OCI-LY1 (cell line): Measurements from ENCODE around the gene PKDCC.

Experiments used
- H2AFZ ChIP-seq: fragments of 200-600 bp; sonication (generic), shearing (Covaris generic); 2 replicates; pipeline ENCODE4 v1.6.0; 2014; ENCODE audit warnings: antibody characterized with exemption, mild to moderate bottlenecking, low read length
- H3F3A ChIP-seq: fragments of 200-600 bp; sonication (generic), shearing (Covaris generic); 2 replicates; pipeline ENCODE4 v1.6.0; 2014; ENCODE audit warnings: mild to moderate bottlenecking, antibody characterized with exemption, low read length, moderate library complexity; ENCODE audit not compliant: insufficient read depth
- H3K27ac ChIP-seq: fragments of 200-600 bp; sonication (generic); 2 replicates; pipeline ENCODE4 v1.5.1; 2014; ENCODE audit warnings: low read length, mixed run types, mild to moderate bottlenecking, low read depth; ENCODE audit not compliant: poor library complexity, severe bottlenecking
- H3K27me3 ChIP-seq: fragments of 200-600 bp; sonication (generic); 2 replicates; pipeline ENCODE4 v1.6.0; 2014; ENCODE audit warnings: antibody characterized with exemption, mild to moderate bottlenecking, low read length, moderate library complexity; ENCODE audit not compliant: insufficient read depth
- H3K36me3 ChIP-seq: fragments of 200-600 bp; sonication (generic); 2 replicates; pipeline ENCODE4 v1.6.1; 2014; ENCODE audit warnings: mild to moderate bottlenecking, antibody characterized with exemption, low read length, moderate library complexity, mixed read lengths; ENCODE audit not compliant: insufficient read depth
- H3K4me1 ChIP-seq: fragments of 200-600 bp; sonication (generic); 2 replicates; pipeline ENCODE4 v1.5.1; 2014; ENCODE audit warnings: mild to moderate bottlenecking, low read length, moderate library complexity; ENCODE audit not compliant: insufficient read depth, severe bottlenecking
- H3K4me2 ChIP-seq: fragments of 200-600 bp; sonication (generic), shearing (Covaris generic); 2 replicates; pipeline ENCODE4 v1.6.1; 2014; ENCODE audit warnings: low read length
- H3K4me3 ChIP-seq: fragments of 200-600 bp; sonication (generic); 2 replicates; pipeline ENCODE4 v1.5.1; 2014; ENCODE audit warnings: low read length, low read depth, mild to moderate bottlenecking, mixed read lengths; ENCODE audit not compliant: poor library complexity, severe bottlenecking
- H3K79me2 ChIP-seq: fragments of 200-600 bp; shearing (Covaris generic); 2 replicates; pipeline ENCODE4 v1.6.1; 2016; ENCODE audit warnings: mixed run types, low read length, mixed read lengths; ENCODE audit not compliant: insufficient read depth
- H3K9ac ChIP-seq: fragments of 200-600 bp; sonication (generic), shearing (Covaris generic); 2 replicates; pipeline ENCODE4 v1.6.1; 2014; ENCODE audit warnings: mild to moderate bottlenecking, low read length, mixed read lengths
- H3K9me2 ChIP-seq: fragments of 200-600 bp; sonication (generic), shearing (Covaris generic); 2 replicates; pipeline ENCODE4 v1.6.1; 2014; ENCODE audit warnings: low read depth, mild to moderate bottlenecking, low read length, mixed read lengths
- H3K9me3 ChIP-seq: fragments of 200-600 bp; shearing (Covaris generic); 2 replicates; pipeline ENCODE4 v1.6.1; 2014; ENCODE audit warnings: low read length, mixed read lengths
- H4K20me1 ChIP-seq: fragments of 200-600 bp; sonication (generic), shearing (Covaris generic); 2 replicates; pipeline ENCODE4 v1.6.0; 2016; ENCODE audit warnings: mild to moderate bottlenecking, low read length; ENCODE audit not compliant: insufficient read depth
- EZH2 ChIP-seq: fragments of 200-600 bp; sonication (generic), shearing (Covaris generic); IDR thresholded peaks from 2 replicates; pipeline ENCODE4 v1.8.0; 2017; ENCODE audit warnings: borderline replicate concordance, mixed run types, mild to moderate bottlenecking, antibody characterized with exemption, low read length, moderate library complexity, mixed read lengths
- TF ChIP-seq, protein P1 (sequence below): fragments of 200-600 bp; sonication (generic), shearing (Covaris generic); IDR thresholded peaks from 2 replicates; pipeline ENCODE4 v1.5.1; 2017; ENCODE audit warnings: mild to moderate bottlenecking, antibody characterized with exemption, low read length, moderate library complexity, mixed read lengths

Gene PKDCC

DNA sequence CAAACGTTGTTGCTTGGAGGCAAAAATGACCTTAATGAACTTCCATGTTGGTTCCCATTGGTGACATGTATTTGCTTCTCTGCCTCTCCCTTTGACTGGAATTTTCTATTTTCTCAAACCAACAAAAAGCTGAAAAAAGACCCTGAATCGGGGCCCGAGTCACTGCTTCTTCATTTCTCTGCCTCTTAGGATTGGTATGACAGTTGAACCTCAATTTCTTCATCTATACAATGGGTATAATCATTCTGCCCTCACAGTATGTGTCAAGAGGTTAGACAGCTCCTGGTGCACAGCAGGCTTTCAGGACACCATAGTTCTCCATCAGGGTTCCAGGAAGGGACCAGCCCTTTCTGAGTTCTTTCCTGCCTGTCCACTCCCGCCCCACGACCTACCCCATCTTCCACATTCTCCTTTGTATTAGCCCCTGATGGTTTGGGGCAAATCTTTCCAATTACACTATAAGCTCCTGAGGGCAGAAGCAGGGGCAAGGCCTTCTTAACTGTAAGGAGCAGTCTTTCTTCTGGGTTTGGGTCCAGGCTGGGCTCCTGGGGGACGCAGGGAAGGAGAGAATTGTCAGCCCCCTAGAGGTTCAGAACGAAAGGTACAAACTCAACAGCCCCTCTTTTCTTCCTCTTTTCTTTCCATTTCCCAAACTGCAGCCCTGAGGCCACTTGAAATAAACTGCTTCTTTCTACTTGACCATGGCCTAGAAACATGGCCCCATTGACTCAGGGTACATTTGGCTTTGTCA lies 6.3 kb upstream of the PKDCC start:
- Histone ChIP-seq H3K9me2 (no peaks in the 10 kb centered on the region), H3K79me2 (no peaks in the 10 kb centered on the region), H3K27me3 (no peaks in the 10 kb centered on the region)

DNA sequence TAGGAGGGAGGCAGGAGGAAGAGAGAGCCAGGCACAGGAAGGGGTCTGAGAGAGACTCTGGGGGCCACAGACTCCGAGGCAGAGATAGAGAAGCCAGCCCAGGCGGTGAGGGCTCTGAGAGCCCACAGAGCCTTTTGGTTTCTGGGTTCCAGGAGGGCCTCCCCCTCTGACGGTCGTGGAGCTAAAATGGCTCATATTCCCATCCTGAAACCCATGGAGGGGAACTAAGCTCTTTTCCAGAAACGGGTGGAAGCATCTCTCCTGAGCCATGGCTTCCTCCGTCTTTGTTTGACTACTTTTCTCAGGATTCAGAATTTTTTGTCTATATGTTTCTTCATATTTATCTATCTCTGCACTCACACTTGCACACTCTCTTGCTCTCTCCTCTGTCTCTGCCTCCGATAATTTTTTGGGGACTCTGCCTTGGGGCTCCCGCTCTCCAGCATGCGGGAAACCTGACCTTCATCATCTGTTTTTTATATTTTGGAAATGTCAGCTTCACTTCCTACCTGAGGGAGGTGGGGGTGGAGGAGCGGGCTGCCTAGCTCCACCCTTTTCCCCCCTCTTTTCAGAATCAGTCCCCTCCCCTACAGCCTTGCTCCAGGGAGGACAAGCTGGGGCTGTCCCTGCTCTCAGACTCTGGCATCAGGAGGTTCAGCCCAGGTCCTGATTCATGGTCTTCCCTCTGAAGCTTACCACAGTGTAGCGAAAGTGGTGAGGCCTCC lies 5.0 kb upstream of the PKDCC start:
- no peaks in the 10 kb centered on the region for H3F3A ChIP-seq
- H3K4me1 ChIP-seq: no peaks in the 10 kb centered on the region
- H3K27me3 ChIP-seq: no peaks in the 10 kb centered on the region
- H3K36me3 ChIP-seq: no peaks in the 10 kb centered on the region
- H3K9ac ChIP-seq: no peak overlapping the region
- H3K9me3 ChIP-seq: no peaks in the 10 kb centered on the region
- no peak overlapping the region for H3K4me3 ChIP-seq
- H3K4me2 ChIP-seq: no peak overlapping the region
- H3K79me2 ChIP-seq: no peaks in the 10 kb centered on the region
- no peak for TF ChIP-seq EZH2
- TF ChIP-seq, protein P1, sequence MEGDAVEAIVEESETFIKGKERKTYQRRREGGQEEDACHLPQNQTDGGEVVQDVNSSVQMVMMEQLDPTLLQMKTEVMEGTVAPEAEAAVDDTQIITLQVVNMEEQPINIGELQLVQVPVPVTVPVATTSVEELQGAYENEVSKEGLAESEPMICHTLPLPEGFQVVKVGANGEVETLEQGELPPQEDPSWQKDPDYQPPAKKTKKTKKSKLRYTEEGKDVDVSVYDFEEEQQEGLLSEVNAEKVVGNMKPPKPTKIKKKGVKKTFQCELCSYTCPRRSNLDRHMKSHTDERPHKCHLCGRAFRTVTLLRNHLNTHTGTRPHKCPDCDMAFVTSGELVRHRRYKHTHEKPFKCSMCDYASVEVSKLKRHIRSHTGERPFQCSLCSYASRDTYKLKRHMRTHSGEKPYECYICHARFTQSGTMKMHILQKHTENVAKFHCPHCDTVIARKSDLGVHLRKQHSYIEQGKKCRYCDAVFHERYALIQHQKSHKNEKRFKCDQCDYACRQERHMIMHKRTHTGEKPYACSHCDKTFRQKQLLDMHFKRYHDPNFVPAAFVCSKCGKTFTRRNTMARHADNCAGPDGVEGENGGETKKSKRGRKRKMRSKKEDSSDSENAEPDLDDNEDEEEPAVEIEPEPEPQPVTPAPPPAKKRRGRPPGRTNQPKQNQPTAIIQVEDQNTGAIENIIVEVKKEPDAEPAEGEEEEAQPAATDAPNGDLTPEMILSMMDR: no peak
- no peak overlapping the region for H3K27ac ChIP-seq
- H3K9me2 ChIP-seq: no peaks in the 10 kb centered on the region
- no peak overlapping the region for H2AFZ ChIP-seq
- H4K20me1 ChIP-seq: no peaks in the 10 kb centered on the region

More for the DNA sequence above, 6.3 kb upstream of the PKDCC start:
- Histone ChIP-seq H3K4me3 (no peak overlapping the region), H2AFZ (no peak overlapping the region), H3K9me3 (no peaks in the 10 kb centered on the region), H3F3A (no peaks in the 10 kb centered on the region), H3K9ac (no peak overlapping the region), H3K36me3 (no peaks in the 10 kb centered on the region), H3K4me1 (no peaks in the 10 kb centered on the region), H4K20me1 (no peaks in the 10 kb centered on the region), H3K4me2 (no peak overlapping the region), H3K27ac (no peak overlapping the region)
- no peak for TF ChIP-seq EZH2
- TF ChIP-seq, protein P1: no peak

DNA sequence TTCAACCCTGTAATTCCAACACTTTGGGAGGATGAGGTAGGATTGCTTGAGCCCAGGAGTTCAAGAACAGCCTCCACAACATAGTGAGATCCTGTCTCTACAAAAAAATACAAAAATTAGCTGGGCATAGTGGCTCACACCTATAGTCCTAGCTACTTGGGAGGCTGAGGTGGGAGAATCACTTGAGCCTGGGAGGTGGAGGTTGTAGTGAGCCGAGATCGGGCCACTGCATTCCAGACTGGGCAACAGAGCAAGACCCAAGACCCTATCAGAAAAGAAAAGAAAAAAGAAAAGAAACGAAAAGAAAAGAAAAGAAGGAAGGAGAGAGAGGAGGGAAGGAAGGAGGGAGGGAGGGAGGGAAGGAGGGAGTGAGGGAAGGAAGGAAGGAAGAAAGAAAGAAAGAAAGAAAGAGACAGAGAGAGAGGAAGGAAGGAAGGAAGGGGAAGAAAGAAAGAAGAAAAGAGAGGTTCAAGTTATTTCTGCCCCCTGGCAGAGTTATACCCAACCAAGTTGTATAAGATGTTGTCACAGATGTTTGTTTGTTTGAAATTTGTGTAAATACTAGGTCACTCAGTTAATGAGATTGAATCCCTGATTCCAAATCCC lies 3.9 kb upstream of the PKDCC start:
- no peaks in the 10 kb centered on the region for H3F3A ChIP-seq
- no peaks in the 10 kb centered on the region for H3K79me2 ChIP-seq
- no peak overlapping the region for H3K9ac ChIP-seq
- H3K9me3 ChIP-seq: no peaks in the 10 kb centered on the region
- no peak overlapping the region for H3K4me3 ChIP-seq
- no peaks in the 10 kb centered on the region for H3K9me2 ChIP-seq
- H4K20me1 ChIP-seq: no peaks in the 10 kb centered on the region
- no peak for TF ChIP-seq EZH2
- TF ChIP-seq, protein P1: no peak
- H3K4me2 ChIP-seq: no peak overlapping the region
- H3K27ac ChIP-seq: no peak overlapping the region
- H2AFZ ChIP-seq: no peak overlapping the region
- no peaks in the 10 kb centered on the region for H3K27me3 ChIP-seq
- no peaks in the 10 kb centered on the region for H3K4me1 ChIP-seq
- H3K36me3 ChIP-seq: no peaks in the 10 kb centered on the region
